IMR-90 (cell line): ENCODE data around the gene EIF3M. TPM values are rescaled to one million over a fixed set of nuclear protein-coding genes. Genes with fewer than 3 reads are reported as not detected.

ENCODE experiments used
- ATAC-seq: fragments of 200-7000 bp; cut with Tn5 transposase; 2 replicates; pipeline ENCODE4 v1.9.1; 2020; ENCODE audit warnings: low read depth, mild to moderate bottlenecking, moderate library complexity
- BruUV-seq: library from RNA; stranded (reverse); fragments of 400-500 nt; replicated peaks from 2 replicates; lab custom pipeline; 2021; lab: Mats Ljungman, UMichigan
- CTCF ChIA-PET: fragments of 300-600 bp; formaldehyde crosslinking; extraction: SDS; loops from one replicate; lab custom pipeline; 2021; ENCODE audit warnings: antibody characterized with exemption; lab: Yijun Ruan, JAX
- POLR2A ChIA-PET: fragments of 300-600 bp; sonication (Branson Sonifier 250); formaldehyde crosslinking; loops from one replicate; lab custom pipeline; 2022; ENCODE audit warnings: antibody characterized with exemption; ENCODE audit not compliant: unreplicated experiment; lab: Charles Lee
- DNase-seq: peaks from one replicate; pipeline ENCODE4 v3.0.0; 2013
- H2AFZ ChIP-seq: replicated peaks from 2 replicates; pipeline ENCODE3; 2013; ENCODE audit warnings: low read length, mild to moderate bottlenecking; ENCODE audit not compliant: poor library complexity
- H2AK5ac ChIP-seq: 2 replicates; pipeline ENCODE4 v1.6.1; 2013; ENCODE audit warnings: low read depth, low read length, inconsistent platforms
- H2AK9ac ChIP-seq: replicated peaks from 2 replicates; pipeline ENCODE3; 2013; ENCODE audit warnings: mild to moderate bottlenecking, low read depth, low read length, moderate library complexity; ENCODE audit not compliant: poor library complexity
- H2BK120ac ChIP-seq: 2 replicates; pipeline ENCODE4 v1.6.1; 2013; ENCODE audit warnings: low read depth, low read length, inconsistent platforms
- H2BK15ac ChIP-seq: 3 replicates; pipeline ENCODE4 v1.6.1; 2013; ENCODE audit warnings: low read depth, low read length, inconsistent platforms
- H2BK20ac ChIP-seq: 2 replicates; pipeline ENCODE4 v1.6.1; 2013; ENCODE audit warnings: low read depth, mild to moderate bottlenecking, inconsistent platforms, low read length, moderate library complexity
- H2BK5ac ChIP-seq: 2 replicates; pipeline ENCODE4 v1.6.1; 2013; ENCODE audit warnings: mild to moderate bottlenecking, low read depth, low read length, inconsistent platforms; ENCODE audit not compliant: poor library complexity, severe bottlenecking
- H3K14ac ChIP-seq: replicated peaks from 2 replicates; pipeline ENCODE4 v1.6.1; 2013; ENCODE audit warnings: low read depth, low read length, inconsistent platforms
- H3K18ac ChIP-seq: 2 replicates; pipeline ENCODE4 v1.6.1; 2013; ENCODE audit warnings: low read depth, low read length, control low read depth
- H3K23ac ChIP-seq: 2 replicates; pipeline ENCODE4 v1.6.1; 2013; ENCODE audit warnings: low read depth, low read length, inconsistent platforms
- H3K27ac ChIP-seq: 2 replicates; pipeline ENCODE4 v1.5.1; 2013; ENCODE audit warnings: mild to moderate bottlenecking, control low read depth, low read length; ENCODE audit not compliant: insufficient read depth
- H3K27me3 ChIP-seq: 2 replicates; pipeline ENCODE4 v1.6.1; 2013; ENCODE audit warnings: low read length; ENCODE audit not compliant: control insufficient read depth, insufficient read depth
- H3K36me3 ChIP-seq: 2 replicates; pipeline ENCODE4 v1.6.1; 2013; ENCODE audit warnings: low read length, mixed read lengths; ENCODE audit not compliant: control insufficient read depth, insufficient read depth
- H3K4ac ChIP-seq: 2 replicates; pipeline ENCODE4 v1.6.1; 2013; ENCODE audit warnings: low read depth, low read length, inconsistent platforms
- H3K4me1 ChIP-seq: 2 replicates; pipeline ENCODE4 v1.6.1; 2013; ENCODE audit warnings: low read length, mixed read lengths; ENCODE audit not compliant: control insufficient read depth, insufficient read depth
- H3K4me2 ChIP-seq: 2 replicates; pipeline ENCODE4 v1.6.1; 2013; ENCODE audit warnings: low read depth, mild to moderate bottlenecking, control low read depth, low read length, moderate library complexity
- H3K4me3 ChIP-seq: 2 replicates; pipeline ENCODE4 v1.5.1; 2013; ENCODE audit warnings: low read depth, mild to moderate bottlenecking, control low read depth, low read length, moderate library complexity; ENCODE audit not compliant: insufficient read depth
- H3K56ac ChIP-seq: 2 replicates; pipeline ENCODE4 v1.6.1; 2013; ENCODE audit warnings: low read length, inconsistent platforms; ENCODE audit not compliant: insufficient read depth; ENCODE audit errors: extremely low read depth
- H3K79me1 ChIP-seq, 2 experiments: 2 replicates each; pipeline ENCODE4 v1.6.1; 2013; ENCODE audit warnings: low read length in 2 of 2, inconsistent platforms in 1 of 2, low read depth in 1 of 2
- H3K9ac ChIP-seq: 2 replicates; pipeline ENCODE4 v1.6.1; 2013; ENCODE audit warnings: low read depth, low read length, control low read depth
- H3K9me1 ChIP-seq: 2 replicates; pipeline ENCODE4 v1.6.1; 2013; ENCODE audit warnings: low read length, inconsistent platforms; ENCODE audit not compliant: insufficient read depth
- H3K9me3 ChIP-seq: 2 replicates; pipeline ENCODE4 v1.6.1; 2013; ENCODE audit warnings: low read length; ENCODE audit not compliant: control insufficient read depth, insufficient read depth
- H4K20me1 ChIP-seq: 2 replicates; pipeline ENCODE4 v1.6.1; 2013; ENCODE audit warnings: low read length, inconsistent platforms; ENCODE audit not compliant: insufficient read depth
- H4K5ac ChIP-seq: 2 replicates; pipeline ENCODE4 v1.6.1; 2013; ENCODE audit warnings: mild to moderate bottlenecking, low read depth, low read length, control low read depth
- H4K8ac ChIP-seq, 2 experiments: 2 replicates each; pipeline ENCODE4 v1.6.1; 2013; ENCODE audit warnings: low read depth in 2 of 2, low read length in 2 of 2, control low read depth in 1 of 2, inconsistent platforms in 1 of 2
- H4K91ac ChIP-seq: 2 replicates; pipeline ENCODE4 v1.6.1; 2013; ENCODE audit warnings: low read depth, low read length, inconsistent platforms; ENCODE audit not compliant: insufficient read depth
- BHLHE40 ChIP-seq: fragments of 150-350 bp; IDR thresholded peaks from 2 replicates; pipeline ENCODE4 v1.6.1; 2016; ENCODE audit warnings: mild to moderate bottlenecking, low read depth, low read length
- CEBPB ChIP-seq: IDR thresholded peaks from 2 replicates; pipeline ENCODE4 v1.6.1; 2012; ENCODE audit warnings: low read depth, low read length, improper control_type of control experiment
- CHD1 ChIP-seq: IDR thresholded peaks from 2 replicates; pipeline ENCODE4 v1.6.1; 2012; ENCODE audit warnings: low read depth, low read length, improper control_type of control experiment
- FOS ChIP-seq: fragments of 150-350 bp; IDR thresholded peaks from 2 replicates; pipeline ENCODE4 v1.6.1; 2016; ENCODE audit warnings: low read depth, low read length
- MAFK ChIP-seq: IDR thresholded peaks from 2 replicates; pipeline ENCODE4 v1.6.1; 2012; ENCODE audit warnings: low read depth, low read length, improper control_type of control experiment
- MAZ ChIP-seq: IDR thresholded peaks from 2 replicates; pipeline ENCODE4 v1.6.1; 2012; ENCODE audit warnings: low read depth, mild to moderate bottlenecking, low read length, improper control_type of control experiment, moderate library complexity, borderline replicate concordance
- MXI1 ChIP-seq: IDR thresholded peaks from 2 replicates; pipeline ENCODE4 v1.6.1; 2012; ENCODE audit warnings: low read depth, mild to moderate bottlenecking, low read length, moderate library complexity, borderline replicate concordance
- POLR2A ChIP-seq: IDR thresholded peaks from 2 replicates; pipeline ENCODE4 v1.6.1; 2012; ENCODE audit warnings: mild to moderate bottlenecking, low read depth, low read length
- RAD21 ChIP-seq: IDR thresholded peaks from 2 replicates; pipeline ENCODE4 v1.6.1; 2012; ENCODE audit warnings: low read length, improper control_type of control experiment
- RCOR1 ChIP-seq: IDR thresholded peaks from 2 replicates; pipeline ENCODE4 v1.6.1; 2012; ENCODE audit warnings: mild to moderate bottlenecking, low read length, improper control_type of control experiment; ENCODE audit not compliant: insufficient replicate concordance
- RFX5 ChIP-seq: IDR thresholded peaks from 2 replicates; pipeline ENCODE4 v1.8.0; 2012; ENCODE audit warnings: low read depth, mild to moderate bottlenecking, low read length, moderate library complexity
- USF2 ChIP-seq: fragments of 150-350 bp; IDR thresholded peaks from 2 replicates; pipeline ENCODE4 v1.6.1; 2017; ENCODE audit warnings: mild to moderate bottlenecking, antibody characterized with exemption, low read length, low read depth
- WGBS, 2 experiments: methylation state at CpG; one replicate each; pipeline versions ENCODE4 v1.1.5 to v1.1.7; 2013; ENCODE audit warnings: missing lambda C conversion rate in 2 of 2; ENCODE audit not compliant: insufficient read length in 1 of 2; ENCODE audit errors: extremely low coverage in 2 of 2; 5-methylcytosine and 5-hydroxymethylcytosine counted together
- dilution Hi-C: fragments of 300-500 bp; cut with HindIII; formaldehyde crosslinking; loops from one replicate; pipeline ENCODE4 v1.14.3; 2018; ENCODE audit warnings: low sequenced_read_pairs; ENCODE audit not compliant: unreplicated experiment
- in situ Hi-C: fragments of 300-500 bp; cut with MboI; formaldehyde crosslinking; loops from 3 replicates; pipeline ENCODE4 v1.14.3; 2019; ENCODE audit warnings: low sequenced_read_pairs, inconsistent platforms, mixed read lengths
- intact Hi-C: fragments of 100-400 bp; cut with micrococcal nuclease; formaldehyde crosslinking; loops from 2 replicates; pipeline ENCODE4 v1.10.0; 2022
- polyA plus RNA-seq, 3 experiments: library from polyadenylated mRNA; depleted of rRNA; stranded (reverse); fragments of >200 nt; gene quantifications; 2 replicates each; pipeline ENCODE4 v1.2.3, GENCODE V29; 2012; ENCODE audit warnings: low replicate concordance in 1 of 3
- total RNA-seq: library from RNA; depleted of rRNA; stranded (reverse); fragments of >200 nt; gene quantifications from 2 replicates; pipeline ENCODE4 v1.2.3, GENCODE V29; 2012
- TF ChIP-seq, protein P1 (sequence below): fragments of 150-350 bp; IDR thresholded peaks from 2 replicates; pipeline ENCODE4 v1.6.1; 2016; ENCODE audit warnings: low read depth, mild to moderate bottlenecking, low read length, moderate library complexity, borderline replicate concordance
- TF ChIP-seq, protein P2 (sequence below): conservative IDR thresholded peaks from 2 replicates; pipeline ENCODE4 v1.5.1; 2012; ENCODE audit warnings: mild to moderate bottlenecking, low read depth, low read length, improper control_type of control experiment

EIF3M gene
- total and polyA plus RNA-seq, 2 of the 4 experiments (the other 2 are of a cell fraction): 376 to 466 TPM

- no peak overlapping the region for H3K56ac ChIP-seq
- peaks cover 35% of the 10 kb centered on the region for H3K36me3 ChIP-seq
- H4K20me1 ChIP-seq: no peaks in the 10 kb centered on the region
- no peak overlapping the region for H2BK120ac ChIP-seq
- no peak overlapping the region for H3K4me3 ChIP-seq
- no peak for TF ChIP-seq CEBPB
- no peak for TF ChIP-seq RCOR1
- no peak for TF ChIP-seq MXI1
- TF ChIP-seq CHD1: no peak
- TF ChIP-seq MAZ: no peak
- TF ChIP-seq, protein P1, sequence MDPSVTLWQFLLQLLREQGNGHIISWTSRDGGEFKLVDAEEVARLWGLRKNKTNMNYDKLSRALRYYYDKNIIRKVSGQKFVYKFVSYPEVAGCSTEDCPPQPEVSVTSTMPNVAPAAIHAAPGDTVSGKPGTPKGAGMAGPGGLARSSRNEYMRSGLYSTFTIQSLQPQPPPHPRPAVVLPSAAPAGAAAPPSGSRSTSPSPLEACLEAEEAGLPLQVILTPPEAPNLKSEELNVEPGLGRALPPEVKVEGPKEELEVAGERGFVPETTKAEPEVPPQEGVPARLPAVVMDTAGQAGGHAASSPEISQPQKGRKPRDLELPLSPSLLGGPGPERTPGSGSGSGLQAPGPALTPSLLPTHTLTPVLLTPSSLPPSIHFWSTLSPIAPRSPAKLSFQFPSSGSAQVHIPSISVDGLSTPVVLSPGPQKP: no peak
- no peak for TF ChIP-seq USF2
- TF ChIP-seq, protein P2, sequence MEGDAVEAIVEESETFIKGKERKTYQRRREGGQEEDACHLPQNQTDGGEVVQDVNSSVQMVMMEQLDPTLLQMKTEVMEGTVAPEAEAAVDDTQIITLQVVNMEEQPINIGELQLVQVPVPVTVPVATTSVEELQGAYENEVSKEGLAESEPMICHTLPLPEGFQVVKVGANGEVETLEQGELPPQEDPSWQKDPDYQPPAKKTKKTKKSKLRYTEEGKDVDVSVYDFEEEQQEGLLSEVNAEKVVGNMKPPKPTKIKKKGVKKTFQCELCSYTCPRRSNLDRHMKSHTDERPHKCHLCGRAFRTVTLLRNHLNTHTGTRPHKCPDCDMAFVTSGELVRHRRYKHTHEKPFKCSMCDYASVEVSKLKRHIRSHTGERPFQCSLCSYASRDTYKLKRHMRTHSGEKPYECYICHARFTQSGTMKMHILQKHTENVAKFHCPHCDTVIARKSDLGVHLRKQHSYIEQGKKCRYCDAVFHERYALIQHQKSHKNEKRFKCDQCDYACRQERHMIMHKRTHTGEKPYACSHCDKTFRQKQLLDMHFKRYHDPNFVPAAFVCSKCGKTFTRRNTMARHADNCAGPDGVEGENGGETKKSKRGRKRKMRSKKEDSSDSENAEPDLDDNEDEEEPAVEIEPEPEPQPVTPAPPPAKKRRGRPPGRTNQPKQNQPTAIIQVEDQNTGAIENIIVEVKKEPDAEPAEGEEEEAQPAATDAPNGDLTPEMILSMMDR: no peak
- TF ChIP-seq BHLHE40: no peak
- no peak for TF ChIP-seq MAFK
- no peak for TF ChIP-seq RAD21
- TF ChIP-seq RFX5: no peak
- TF ChIP-seq FOS: no peak
- no peak for TF ChIP-seq POLR2A
- H3K9ac ChIP-seq: no peak overlapping the region
- no peaks in the 10 kb centered on the region for H3K9me3 ChIP-seq
- in situ Hi-C loops: loop anchor here (25.0 kb wide), 2 partner anchors 464 to 511 kb away; partner anchors contain the start of gene RCN1
- H4K8ac ChIP-seq: no peak overlapping the region
- no peak overlapping the region for H2AK5ac ChIP-seq
- H3K18ac ChIP-seq: no peak overlapping the region
- no peak overlapping the region for H2BK20ac ChIP-seq
- no peak for ATAC-seq
- no CpG with 5 or more reads among the region's 1 CpG for WGBS, 2 experiments
- no peak overlapping the region for H2AK9ac ChIP-seq
- H2BK15ac ChIP-seq: no peak overlapping the region
- H3K14ac ChIP-seq: no peak overlapping the region
- no peaks in the 10 kb centered on the region for H3K27me3 ChIP-seq
- no peak overlapping the region for H3K4ac ChIP-seq
- H4K91ac ChIP-seq: no peak overlapping the region
- no peaks in the 10 kb centered on the region for H3K9me1 ChIP-seq
- no peak overlapping the region for H2AFZ ChIP-seq
- dilution Hi-C loops: no loop called here
- no peak overlapping the region for H3K23ac ChIP-seq
- no peak overlapping the region for H3K27ac ChIP-seq
- no peaks in the 10 kb centered on the region for H3K4me1 ChIP-seq
- DNase-seq: no peak
- no peak overlapping the region for H3K4me2 ChIP-seq
- POLR2A ChIA-PET: no interaction called here
- peaks cover 8 to 11% of the 10 kb centered on the region in 2 experiments; a peak in 3 of 4 replicates for H3K79me1 ChIP-seq
- intact Hi-C loops: no loop called here
- no peak overlapping the region for H4K5ac ChIP-seq
- no TSS peak for BruUV-seq
- no peak overlapping the region for H2BK5ac ChIP-seq
- CTCF ChIA-PET: no interaction called here
Measured at GRCh38 chr11:32597921-32598320, 14.3 kb downstream of the EIF3M start.
